Measurements from ENCODE around the gene CERKL.

CERKL gene

DNA sequence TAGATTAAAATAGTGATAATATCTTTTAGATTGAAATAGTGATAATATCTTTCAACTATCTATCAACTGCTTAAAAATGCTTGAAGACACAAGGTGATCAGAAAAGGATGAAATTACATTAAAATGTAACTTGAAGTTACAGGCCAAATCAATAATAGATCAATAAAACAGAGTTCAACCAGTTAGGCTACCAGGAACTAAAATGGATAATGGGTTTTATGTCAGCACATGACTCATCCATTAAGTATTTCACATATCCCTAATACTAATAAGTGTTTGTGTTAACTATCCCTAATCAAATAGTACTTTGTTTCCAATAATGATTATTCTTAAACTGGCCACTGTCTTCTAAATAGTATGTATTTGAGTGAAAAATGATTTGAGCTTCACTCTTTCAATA is 33.7 kb downstream of the CERKL start:
- Histone ChIP-seq H3K4me3 (ENCODE audit: low read depth, low read length) (no peak overlapping the region), H3K27me3 (ENCODE audit: insufficient read depth, low read length) (peaks cover 50% of the 10 kb centered on the region), H3K36me3 (ENCODE audit: insufficient read depth, low read length) (no peaks in the 10 kb centered on the region), H3K27ac (ENCODE audit: low read depth, low read length) (no peak overlapping the region), H2AFZ (ENCODE audit: low read length, unreplicated experiment) (no peak overlapping the region), H3K79me2 (ENCODE audit: control insufficient read depth, insufficient read depth, low read length, unreplicated experiment) (no peaks in the 10 kb centered on the region), H3K4me1 (ENCODE audit: control insufficient read depth, insufficient read depth, low read length, unreplicated experiment) (no peaks in the 10 kb centered on the region)

- Histone ChIP-seq H3K79me2 (ENCODE audit: control insufficient read depth, insufficient read depth, low read length, unreplicated experiment) (no peaks in the 10 kb centered on the region), H3K4me1 (ENCODE audit: control insufficient read depth, insufficient read depth, low read length, unreplicated experiment) (no peaks in the 10 kb centered on the region), H3K27ac (ENCODE audit: low read depth, low read length) (no peak overlapping the region), H2AFZ (ENCODE audit: low read length, unreplicated experiment) (no peak overlapping the region), H3K4me3 (ENCODE audit: low read depth, low read length) (no peak overlapping the region), H3K27me3 (ENCODE audit: insufficient read depth, low read length) (peaks cover 43% of the 10 kb centered on the region), H3K36me3 (ENCODE audit: insufficient read depth, low read length) (no peaks in the 10 kb centered on the region)
Observed at GRCh38 chr2:181621779-181622490, 35.0 kb downstream of the CERKL start.

DNA sequence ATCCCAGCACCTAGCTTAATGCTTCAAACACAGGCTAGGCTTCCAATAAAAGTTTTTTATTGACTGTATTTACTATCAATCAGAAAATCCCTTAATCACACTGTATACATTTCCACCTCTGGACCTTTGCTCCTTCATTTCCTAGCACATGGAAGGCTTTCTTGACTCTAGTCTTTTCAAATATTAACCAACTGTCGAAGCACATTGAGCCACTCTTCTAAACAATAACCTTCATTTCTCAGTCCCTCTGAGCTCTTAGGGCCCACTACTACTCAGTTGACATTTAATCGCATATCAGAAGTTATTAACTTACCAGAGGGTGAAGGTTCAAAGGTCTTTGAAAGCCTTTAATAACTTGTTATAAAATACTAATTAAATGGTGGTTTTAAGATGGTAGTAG is 37.4 kb downstream of the CERKL start:
- H3K4me1 ChIP-seq (ENCODE audit: control insufficient read depth, insufficient read depth, low read length, unreplicated experiment): no peaks in the 10 kb centered on the region
- H3K27ac ChIP-seq (ENCODE audit: low read depth, low read length): no peak overlapping the region
- no peak overlapping the region for H2AFZ ChIP-seq (ENCODE audit: low read length, unreplicated experiment)
- H3K27me3 ChIP-seq (ENCODE audit: insufficient read depth, low read length): peaks cover 32% of the 10 kb centered on the region
- H3K4me3 ChIP-seq (ENCODE audit: low read depth, low read length): no peak overlapping the region
- no peaks in the 10 kb centered on the region for H3K36me3 ChIP-seq (ENCODE audit: insufficient read depth, low read length)
- H3K79me2 ChIP-seq (ENCODE audit: control insufficient read depth, insufficient read depth, low read length, unreplicated experiment): no peaks in the 10 kb centered on the region

- Histone ChIP-seq H3K4me3 (ENCODE audit: low read depth, low read length) (no peak overlapping the region), H3K27ac (ENCODE audit: low read depth, low read length) (no peak overlapping the region), H3K79me2 (ENCODE audit: control insufficient read depth, insufficient read depth, low read length, unreplicated experiment) (no peaks in the 10 kb centered on the region), H2AFZ (ENCODE audit: low read length, unreplicated experiment) (no peak overlapping the region), H3K4me1 (ENCODE audit: control insufficient read depth, insufficient read depth, low read length, unreplicated experiment) (no peaks in the 10 kb centered on the region), H3K36me3 (ENCODE audit: insufficient read depth, low read length) (no peaks in the 10 kb centered on the region), H3K27me3 (ENCODE audit: insufficient read depth, low read length) (peaks cover 45% of the 10 kb centered on the region)
Observed at GRCh38 chr2:181616715-181617114, 40.2 kb downstream of the CERKL start.

- Histone ChIP-seq H3K27me3 (ENCODE audit: insufficient read depth, low read length) (peaks cover 38% of the 10 kb centered on the region), H3K36me3 (ENCODE audit: insufficient read depth, low read length) (no peaks in the 10 kb centered on the region), H3K4me3 (ENCODE audit: low read depth, low read length) (no peak overlapping the region), H3K27ac (ENCODE audit: low read depth, low read length) (no peak overlapping the region), H3K4me1 (ENCODE audit: control insufficient read depth, insufficient read depth, low read length, unreplicated experiment) (no peaks in the 10 kb centered on the region), H3K79me2 (ENCODE audit: control insufficient read depth, insufficient read depth, low read length, unreplicated experiment) (no peaks in the 10 kb centered on the region), H2AFZ (ENCODE audit: low read length, unreplicated experiment) (no peak overlapping the region)
Observed at GRCh38 chr2:181614874-181615638, 41.8 kb downstream of the CERKL start.

DNA sequence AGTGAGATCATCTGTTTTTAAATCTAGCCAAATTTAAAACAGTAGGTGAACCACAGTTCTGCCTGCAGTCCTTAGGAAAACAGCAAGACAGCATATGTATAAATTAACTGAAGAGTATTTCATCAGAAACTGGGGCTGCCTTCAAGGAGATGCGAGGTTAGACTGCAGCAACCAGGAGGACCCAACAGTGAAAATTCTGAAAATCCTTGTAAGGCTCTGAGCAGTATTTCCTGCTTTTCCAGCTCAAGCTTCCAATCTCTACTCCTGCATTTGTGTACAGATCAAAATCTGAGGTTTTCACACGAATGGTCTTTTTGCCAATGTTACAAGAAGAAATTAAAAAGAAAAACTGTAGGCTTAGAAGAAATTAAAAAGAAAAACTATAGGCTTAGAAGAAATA is 43.7 kb downstream of the CERKL start:
- Histone ChIP-seq H3K27ac (ENCODE audit: low read depth, low read length) (no peak overlapping the region), H3K27me3 (ENCODE audit: insufficient read depth, low read length) (peaks cover 37% of the 10 kb centered on the region), H3K4me1 (ENCODE audit: control insufficient read depth, insufficient read depth, low read length, unreplicated experiment) (no peaks in the 10 kb centered on the region), H2AFZ (ENCODE audit: low read length, unreplicated experiment) (no peak overlapping the region), H3K36me3 (ENCODE audit: insufficient read depth, low read length) (no peaks in the 10 kb centered on the region), H3K79me2 (ENCODE audit: control insufficient read depth, insufficient read depth, low read length, unreplicated experiment) (no peaks in the 10 kb centered on the region), H3K4me3 (ENCODE audit: low read depth, low read length) (no peak overlapping the region)

DNA sequence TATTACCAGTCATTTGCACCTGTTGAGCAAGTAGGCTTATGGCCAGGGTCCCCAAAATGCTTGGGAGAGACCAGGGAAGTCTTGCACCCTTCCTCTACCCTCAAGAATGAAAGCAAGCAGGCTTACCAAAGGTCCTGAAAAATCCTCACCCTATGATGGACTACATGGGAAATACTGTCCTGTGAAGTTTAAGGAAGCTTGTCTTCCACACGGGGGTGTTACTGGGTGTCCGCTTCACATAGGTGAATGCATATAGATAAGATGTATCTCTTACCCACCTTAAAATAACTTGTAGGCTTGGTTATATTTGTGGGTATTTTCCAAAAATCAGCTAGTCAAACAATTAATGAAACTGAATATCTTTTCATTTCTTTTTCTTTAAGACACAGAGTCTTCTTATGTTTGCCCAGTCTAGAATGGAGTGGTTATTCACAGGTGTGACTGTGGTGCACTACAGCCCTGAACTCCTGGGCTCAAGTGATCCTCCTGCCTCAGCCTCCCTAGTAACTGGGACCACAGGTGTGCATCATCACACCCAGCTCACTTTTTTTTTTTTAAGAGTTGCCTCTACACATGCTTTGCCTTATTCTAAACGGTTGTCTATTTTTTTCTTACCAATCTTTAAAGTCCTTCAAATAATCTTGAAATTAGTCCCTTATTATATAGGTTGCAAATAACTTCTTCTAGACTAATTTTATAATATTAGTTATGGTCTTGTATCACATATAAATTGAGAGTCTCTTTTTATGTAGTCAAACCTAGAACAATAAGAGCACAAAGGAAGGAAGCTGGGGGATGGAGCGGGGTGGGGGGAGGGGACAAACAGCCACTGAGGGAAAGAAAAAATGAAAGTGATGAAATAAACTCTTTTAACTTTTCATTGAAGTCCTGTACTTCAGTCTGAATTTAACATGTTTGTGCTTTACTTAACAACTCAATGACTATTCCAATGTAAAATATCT is 49.0 kb downstream of the CERKL start:
- no peak overlapping the region for H3K27ac ChIP-seq (ENCODE audit: low read depth, low read length)
- H3K36me3 ChIP-seq (ENCODE audit: insufficient read depth, low read length): no peaks in the 10 kb centered on the region
- H3K27me3 ChIP-seq (ENCODE audit: insufficient read depth, low read length): peaks cover 11% of the 10 kb centered on the region; the same call in 1 of the 2 replicates
- H3K79me2 ChIP-seq (ENCODE audit: control insufficient read depth, insufficient read depth, low read length, unreplicated experiment): no peaks in the 10 kb centered on the region
- H3K4me3 ChIP-seq (ENCODE audit: low read depth, low read length): no peak overlapping the region
- H2AFZ ChIP-seq (ENCODE audit: low read length, unreplicated experiment): no peak overlapping the region
- H3K4me1 ChIP-seq (ENCODE audit: control insufficient read depth, insufficient read depth, low read length, unreplicated experiment): no peaks in the 10 kb centered on the region

DNA sequence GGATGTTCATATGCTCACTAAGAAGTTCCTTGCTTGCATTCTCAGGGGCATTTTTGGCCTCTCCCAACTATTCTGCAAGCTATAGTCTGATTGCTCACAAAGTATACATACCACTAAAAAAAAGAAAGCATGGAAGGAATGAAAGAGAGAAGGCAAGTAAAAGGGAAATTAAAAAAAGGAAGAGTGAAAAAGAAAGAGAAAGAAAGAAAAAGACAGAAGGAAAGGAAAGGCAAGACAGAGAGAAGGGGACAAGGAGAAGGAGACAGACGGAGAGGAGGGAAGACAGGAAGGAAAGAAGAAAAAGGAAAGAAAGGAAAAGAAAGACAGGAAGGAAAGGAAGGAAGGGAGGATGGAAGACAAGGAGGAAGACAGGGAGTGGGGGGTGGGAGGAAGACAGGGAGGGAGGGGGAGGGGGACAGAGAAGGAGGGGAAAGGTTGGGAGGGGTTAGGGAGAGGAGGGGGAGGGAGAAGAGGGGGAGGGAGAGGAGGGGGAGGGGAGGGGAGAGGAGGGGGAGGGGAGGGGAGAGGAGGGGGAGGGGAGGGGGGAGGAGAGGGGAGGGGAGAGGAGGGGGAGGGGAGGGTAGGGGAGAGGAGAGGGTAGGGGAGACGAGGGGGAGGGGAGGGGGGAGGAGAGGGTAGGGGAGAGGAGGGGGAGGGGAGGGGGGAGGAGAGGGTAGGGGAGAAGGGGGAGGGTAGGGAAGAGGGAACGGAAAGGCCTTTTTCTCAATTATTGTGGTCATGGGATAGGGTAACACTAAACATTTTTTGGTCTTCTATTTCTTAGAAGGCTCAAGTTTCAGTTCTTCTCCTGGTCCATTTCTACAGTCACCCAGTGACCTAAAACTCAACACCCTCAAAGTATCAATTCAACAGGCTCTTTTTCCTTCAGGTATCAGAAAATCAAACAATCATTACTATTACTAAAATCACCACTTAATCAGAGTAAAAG is 50.7 kb downstream of the CERKL start:
- H3K79me2 ChIP-seq (ENCODE audit: control insufficient read depth, insufficient read depth, low read length, unreplicated experiment): no peaks in the 10 kb centered on the region
- H3K4me3 ChIP-seq (ENCODE audit: low read depth, low read length): no peak overlapping the region
- H3K4me1 ChIP-seq (ENCODE audit: control insufficient read depth, insufficient read depth, low read length, unreplicated experiment): no peaks in the 10 kb centered on the region
- no peak overlapping the region for H2AFZ ChIP-seq (ENCODE audit: low read length, unreplicated experiment)
- H3K27ac ChIP-seq (ENCODE audit: low read depth, low read length): no peak overlapping the region
- H3K36me3 ChIP-seq (ENCODE audit: insufficient read depth, low read length): no peaks in the 10 kb centered on the region
- peaks cover 17% of the 10 kb centered on the region for H3K27me3 ChIP-seq (ENCODE audit: insufficient read depth, low read length)

DNA sequence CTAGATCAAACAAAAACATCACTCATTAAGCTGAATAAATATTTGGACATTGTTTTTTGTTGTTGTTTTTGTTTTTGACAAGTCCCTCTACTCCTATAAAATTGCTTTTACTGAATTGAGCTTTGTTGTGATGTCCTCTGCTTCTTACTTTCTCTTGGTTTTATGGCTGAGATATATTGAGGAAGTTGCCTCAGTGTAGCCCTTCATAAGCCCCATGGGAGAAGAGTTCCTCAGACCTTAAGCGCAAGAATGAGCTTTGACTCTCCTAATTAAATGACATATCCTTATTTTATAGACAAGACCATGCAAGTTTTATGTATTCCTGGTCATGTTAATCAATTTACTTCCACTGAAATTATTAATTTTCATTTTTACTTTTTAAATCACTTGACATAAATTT is 54.9 kb downstream of the CERKL start:
- Histone ChIP-seq H3K27me3 (ENCODE audit: insufficient read depth, low read length) (peaks cover 25% of the 10 kb centered on the region), H3K4me3 (ENCODE audit: low read depth, low read length) (no peak overlapping the region), H2AFZ (ENCODE audit: low read length, unreplicated experiment) (no peak overlapping the region), H3K4me1 (ENCODE audit: control insufficient read depth, insufficient read depth, low read length, unreplicated experiment) (no peaks in the 10 kb centered on the region), H3K36me3 (ENCODE audit: insufficient read depth, low read length) (no peaks in the 10 kb centered on the region), H3K27ac (ENCODE audit: low read depth, low read length) (no peak overlapping the region), H3K79me2 (ENCODE audit: control insufficient read depth, insufficient read depth, low read length, unreplicated experiment) (no peaks in the 10 kb centered on the region)

DNA sequence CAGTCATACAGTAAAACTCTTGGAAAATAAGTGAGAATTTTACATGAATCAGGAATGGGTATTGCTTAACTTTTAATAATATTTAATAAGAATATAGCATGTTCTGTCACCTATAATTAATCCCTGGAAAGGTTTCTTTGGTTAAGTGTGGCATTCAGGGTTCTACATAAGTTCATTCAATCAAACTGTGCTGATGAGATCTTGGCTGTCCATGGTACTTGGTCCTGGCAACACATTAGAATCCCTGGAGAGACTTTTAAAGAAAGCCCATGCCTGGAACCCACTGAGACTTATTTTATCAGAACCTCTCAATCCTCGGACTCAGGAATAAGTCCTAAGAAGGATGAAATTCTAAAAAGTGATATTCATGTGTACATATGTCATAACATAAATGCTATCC is 60.3 kb downstream of the CERKL start:
- Histone ChIP-seq H3K27me3 (ENCODE audit: insufficient read depth, low read length) (peaks cover 36% of the 10 kb centered on the region), H3K36me3 (ENCODE audit: insufficient read depth, low read length) (no peaks in the 10 kb centered on the region)

More for the DNA sequence above, 60.3 kb downstream of the CERKL start:
- H3K4me3 ChIP-seq (ENCODE audit: low read depth, low read length): no peak overlapping the region
- no peaks in the 10 kb centered on the region for H3K79me2 ChIP-seq (ENCODE audit: control insufficient read depth, insufficient read depth, low read length, unreplicated experiment)
- no peak overlapping the region for H2AFZ ChIP-seq (ENCODE audit: low read length, unreplicated experiment)
- no peak overlapping the region for H3K27ac ChIP-seq (ENCODE audit: low read depth, low read length)
- no peaks in the 10 kb centered on the region for H3K4me1 ChIP-seq (ENCODE audit: control insufficient read depth, insufficient read depth, low read length, unreplicated experiment)

All from ACC112 (cell line).